Skeletal muscle satellite cell (primary cell): ENCODE results near the gene IL2.

Experiments
- H3K27me3 ChIP-seq: 2 replicates; pipeline ENCODE4 v1.7.0; 2013; ENCODE audit warnings: low read length; ENCODE audit not compliant: control insufficient read depth, insufficient read depth
- H3K36me3 ChIP-seq: 2 replicates; pipeline ENCODE4 v1.7.0; 2013; ENCODE audit warnings: mild to moderate bottlenecking, control low read depth, low read length; ENCODE audit not compliant: insufficient read depth
- H3K4me1 ChIP-seq: 2 replicates; pipeline ENCODE4 v1.7.0; 2013; ENCODE audit warnings: low read length; ENCODE audit not compliant: control insufficient read depth, insufficient read depth
- H3K4me2 ChIP-seq: 2 replicates; pipeline ENCODE4 v1.7.0; 2013; ENCODE audit warnings: mild to moderate bottlenecking, low read length
- H3K4me3 ChIP-seq: 2 replicates; pipeline ENCODE4 v1.7.0; 2013; ENCODE audit warnings: low read length
- H3K9ac ChIP-seq: 2 replicates; pipeline ENCODE4 v1.7.0; 2013; ENCODE audit warnings: mild to moderate bottlenecking, low read depth, low read length, moderate library complexity
- H3K9me3 ChIP-seq: replicated peaks from 2 replicates; pipeline ENCODE4 v1.7.0; 2013; ENCODE audit warnings: mild to moderate bottlenecking, control low read depth, low read length

IL2 gene

GRCh38 chr4:122469457-122469856 is 12.9 kb upstream of the IL2 start:
- H3K4me1 ChIP-seq = no peaks in the 10 kb centered on the region
- no peak overlapping the region for H3K9ac ChIP-seq
- H3K4me3 ChIP-seq = no peak overlapping the region
- H3K27me3 ChIP-seq = no peaks in the 10 kb centered on the region
- H3K36me3 ChIP-seq = no peaks in the 10 kb centered on the region
- no peaks in the 10 kb centered on the region for H3K9me3 ChIP-seq
- H3K4me2 ChIP-seq = no peak overlapping the region

GRCh38 chr4:122458625-122459024 is 2.1 kb upstream of the IL2 start:
- peak overlapping the region; percentile 61 for H3K4me3 ChIP-seq
- no peaks in the 10 kb centered on the region for H3K9me3 ChIP-seq
- H3K36me3 ChIP-seq = no peaks in the 10 kb centered on the region
- peak overlapping the region; percentile 91 for H3K4me2 ChIP-seq
- peak overlapping the region; percentile 41 for H3K9ac ChIP-seq
- H3K4me1 ChIP-seq = no peaks in the 10 kb centered on the region
- no peaks in the 10 kb centered on the region for H3K27me3 ChIP-seq

- Histone ChIP-seq H3K4me1 (no peaks in the 10 kb centered on the region), H3K9me3 (no peaks in the 10 kb centered on the region), H3K4me3 (no peak overlapping the region), H3K9ac (no peak overlapping the region), H3K4me2 (no peak overlapping the region), H3K27me3 (peaks cover 2% of the 10 kb centered on the region), H3K36me3 (no peaks in the 10 kb centered on the region)
Measured at GRCh38 chr4:122453384-122453995, 3.0 kb downstream of the IL2 start.

GRCh38 chr4:122450847-122451246 is 5.7 kb downstream of the IL2 start:
- Histone ChIP-seq H3K9me3 (no peaks in the 10 kb centered on the region), H3K9ac (no peak overlapping the region), H3K4me3 (no peak overlapping the region), H3K27me3 (peaks cover 3% of the 10 kb centered on the region), H3K4me2 (no peak overlapping the region), H3K36me3 (no peaks in the 10 kb centered on the region), H3K4me1 (no peaks in the 10 kb centered on the region)

- Histone ChIP-seq H3K9me3 (no peaks in the 10 kb centered on the region), H3K27me3 (no peaks in the 10 kb centered on the region), H3K4me3 (no peak overlapping the region), H3K4me1 (no peaks in the 10 kb centered on the region), H3K9ac (no peak overlapping the region), H3K4me2 (no peak overlapping the region), H3K36me3 (no peaks in the 10 kb centered on the region)
Measured at GRCh38 chr4:122434285-122434684, 22.2 kb downstream of the IL2 start.

- no peaks in the 10 kb centered on the region for H3K27me3 ChIP-seq
- no peak overlapping the region for H3K4me2 ChIP-seq
Measured at GRCh38 chr4:122431351-122431750, 25.2 kb downstream of the IL2 start.

GRCh38 chr4:122423246-122423645 is 33.3 kb downstream of the IL2 start:
- no peak overlapping the region for H3K9ac ChIP-seq
- H3K27me3 ChIP-seq = no peaks in the 10 kb centered on the region
- no peaks in the 10 kb centered on the region for H3K36me3 ChIP-seq
- H3K4me1 ChIP-seq = no peaks in the 10 kb centered on the region
- no peak overlapping the region for H3K4me3 ChIP-seq
- H3K4me2 ChIP-seq = no peak overlapping the region
- H3K9me3 ChIP-seq = no peaks in the 10 kb centered on the region

More at GRCh38 chr4:122431351-122431750, 25.2 kb downstream of the IL2 start:
- H3K9ac ChIP-seq = no peak overlapping the region
- H3K36me3 ChIP-seq = no peaks in the 10 kb centered on the region
- H3K4me1 ChIP-seq = no peaks in the 10 kb centered on the region
- H3K9me3 ChIP-seq = no peaks in the 10 kb centered on the region
- H3K4me3 ChIP-seq = no peak overlapping the region

GRCh38 chr4:122412547-122412946 is 44.0 kb downstream of the IL2 start:
- no peak overlapping the region for H3K4me3 ChIP-seq
- no peak overlapping the region for H3K4me2 ChIP-seq
- no peak overlapping the region for H3K9ac ChIP-seq
- H3K9me3 ChIP-seq = no peaks in the 10 kb centered on the region
- no peaks in the 10 kb centered on the region for H3K4me1 ChIP-seq
- H3K36me3 ChIP-seq = no peaks in the 10 kb centered on the region
- no peaks in the 10 kb centered on the region for H3K27me3 ChIP-seq

- Histone ChIP-seq H3K4me2 (no peak overlapping the region), H3K27me3 (peaks cover 10% of the 10 kb centered on the region), H3K9me3 (no peaks in the 10 kb centered on the region), H3K4me1 (no peaks in the 10 kb centered on the region), H3K36me3 (no peaks in the 10 kb centered on the region), H3K9ac (no peak overlapping the region), H3K4me3 (no peak overlapping the region)
Measured at GRCh38 chr4:122403861-122404260, 52.7 kb downstream of the IL2 start.
